Panc1 (cell line): Measurements from ENCODE around the gene IFTAP. TPM values are rescaled to one million over a fixed set of nuclear protein-coding genes. Genes with fewer than 3 reads are reported as not detected.

Experiments used
- ATAC-seq: fragments of 200-7000 bp; cut with Tn5 transposase; 2 replicates; pipeline ENCODE4 v1.9.1; 2020; ENCODE audit warnings: mild to moderate bottlenecking, moderate library complexity
- BruUV-seq: library from RNA; stranded (reverse); fragments of 400-500 nt; replicated peaks from 2 replicates; lab custom pipeline; 2021; lab: Mats Ljungman, UMichigan
- CTCF ChIA-PET: fragments of 300-600 bp; sonication (Branson Sonifier 250); formaldehyde crosslinking; loops from one replicate; lab custom pipeline; 2022; ENCODE audit warnings: antibody characterized with exemption; lab: Charles Lee
- POLR2A ChIA-PET: fragments of 300-600 bp; sonication (Branson Sonifier 250); formaldehyde crosslinking; loops from one replicate; lab custom pipeline; 2022; ENCODE audit warnings: antibody characterized with exemption; lab: Charles Lee
- DNase-seq: peaks from one replicate; pipeline ENCODE4 v3.0.0-alpha.2; 2010; ENCODE audit warnings: low read depth, low spot score
- H3K27ac ChIP-seq: 2 replicates; pipeline ENCODE4 v1.5.1; 2011; ENCODE audit warnings: mild to moderate bottlenecking, low read length, inconsistent platforms
- H3K27me3 ChIP-seq: fragments of 200-500 bp; sonication (Bioruptor generic); 2 replicates; pipeline ENCODE4 v1.6.0; 2014; ENCODE audit warnings: low read length, inconsistent platforms; ENCODE audit not compliant: control insufficient read depth, insufficient read depth
- H3K36me3 ChIP-seq: fragments of 200-500 bp; sonication (Bioruptor generic); 2 replicates; pipeline ENCODE4 v1.5.1; 2014; ENCODE audit warnings: inconsistent platforms, mild to moderate bottlenecking, low read length, moderate library complexity; ENCODE audit not compliant: control insufficient read depth, insufficient read depth
- H3K4me1 ChIP-seq: 2 replicates; pipeline ENCODE4 v1.5.1; 2011; ENCODE audit warnings: inconsistent platforms, mild to moderate bottlenecking, low read length, moderate library complexity; ENCODE audit not compliant: control insufficient read depth, insufficient read depth
- H3K4me3 ChIP-seq, 2 experiments: 2 replicates each; pipeline ENCODE4 v1.5.1; 2011 to 2012; ENCODE audit warnings: low read depth in 2 of 2, low read length in 2 of 2, mild to moderate bottlenecking in 2 of 2, inconsistent platforms in 1 of 2, moderate library complexity in 1 of 2
- H3K9me3 ChIP-seq: fragments of 200-500 bp; sonication (Bioruptor generic); 2 replicates; pipeline ENCODE4 v1.5.1; 2014; ENCODE audit warnings: low read depth, mild to moderate bottlenecking, inconsistent platforms, low read length, moderate library complexity; ENCODE audit not compliant: control insufficient read depth, insufficient read depth
- POLR2AphosphoS5 ChIP-seq: IDR thresholded peaks from 2 replicates; pipeline ENCODE4 v1.6.1; 2012; ENCODE audit warnings: mild to moderate bottlenecking, low read depth, low read length, moderate library complexity
- SIN3A ChIP-seq: IDR thresholded peaks from 2 replicates; pipeline ENCODE4 v1.6.1; 2012; ENCODE audit warnings: low read depth, mild to moderate bottlenecking, low read length, moderate library complexity, borderline replicate concordance; ENCODE audit not compliant: insufficient read depth
- TCF7L2 ChIP-seq: IDR thresholded peaks from 2 replicates; pipeline ENCODE4 v1.6.1; 2011; ENCODE audit warnings: mild to moderate bottlenecking, low read depth, low read length, inconsistent platforms
- in situ Hi-C: cut with HindIII; loops from 2 replicates; pipeline ENCODE4 v1.10.0; 2016; ENCODE audit warnings: low sequenced_read_pairs, low pct_unique_long_range_greater_than_20kb
- intact Hi-C: fragments of 100-400 bp; cut with micrococcal nuclease; formaldehyde crosslinking; loops from one replicate; pipeline ENCODE4 v1.10.0; 2022; ENCODE audit not compliant: unreplicated experiment
- total RNA-seq: library from RNA; stranded (reverse); gene quantifications from one replicate; pipeline ENCODE4 v1.2.1, GENCODE V29; 2021; ENCODE audit not compliant: unreplicated experiment
- TF ChIP-seq, protein P1 (sequence below), 2 experiments: IDR thresholded peaks; 2 replicates each; pipeline ENCODE4 v1.6.1; 2011 to 2012; ENCODE audit warnings: low read depth in 2 of 2, control low read depth in 1 of 2, low read length in 1 of 2, mild to moderate bottlenecking in 1 of 2, moderate library complexity in 1 of 2; ENCODE audit not compliant: insufficient read depth in 1 of 2
- TF ChIP-seq, protein P2 (sequence below): fragments of 450-650 bp; IDR thresholded peaks from 2 replicates; pipeline ENCODE4 v1.5.1; 2017; ENCODE audit warnings: mild to moderate bottlenecking

The IFTAP gene
- total RNA-seq, 1 experiment from 2014 or later = 18.2 TPM

DNA sequence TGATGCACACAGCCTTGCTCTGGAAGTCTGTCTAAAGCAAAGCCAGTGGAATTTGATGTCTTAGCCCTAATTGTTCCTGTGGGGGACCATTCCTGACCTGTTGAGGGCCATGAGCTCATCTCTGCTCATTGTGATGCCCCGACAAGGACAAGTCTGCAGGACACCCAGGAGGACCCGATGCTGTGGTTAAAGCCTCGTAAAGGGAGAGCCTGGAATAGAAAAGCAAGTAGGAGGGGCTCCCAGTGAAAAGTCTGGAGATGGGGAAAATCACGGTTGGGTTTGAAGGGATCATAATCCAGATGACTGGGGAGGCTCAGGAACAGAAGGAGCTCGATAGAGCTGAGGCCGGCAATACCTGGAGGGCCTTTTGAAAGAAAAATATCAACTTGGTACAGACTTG is 102.2 kb downstream of the IFTAP start:
- ChIA-PET POLR2A (no interaction called here), CTCF (interaction anchor here (0.7 kb wide), 1 partner anchor 333 kb away, joined by 3 read pairs; no protein-coding TSS in a partner anchor)
- intact Hi-C loops = no loop called here
- ATAC-seq (no peak), DNase-seq (no peak)
- TF ChIP-seq TCF7L2 = no peak
- 0 out of 2 replicates have a peak, but pooled peaks cover 2% of the 10 kb centered on the region for H3K27me3 ChIP-seq
- no TSS peak for BruUV-seq
- no peaks in the 10 kb centered on the region for H3K9me3 ChIP-seq
- no peaks in the 10 kb centered on the region for H3K36me3 ChIP-seq
- H3K4me3 ChIP-seq = no peak overlapping the region
- H3K27ac ChIP-seq = no peak overlapping the region
- in situ Hi-C loops = no loop called here
- H3K4me1 ChIP-seq = no peaks in the 10 kb centered on the region

DNA sequence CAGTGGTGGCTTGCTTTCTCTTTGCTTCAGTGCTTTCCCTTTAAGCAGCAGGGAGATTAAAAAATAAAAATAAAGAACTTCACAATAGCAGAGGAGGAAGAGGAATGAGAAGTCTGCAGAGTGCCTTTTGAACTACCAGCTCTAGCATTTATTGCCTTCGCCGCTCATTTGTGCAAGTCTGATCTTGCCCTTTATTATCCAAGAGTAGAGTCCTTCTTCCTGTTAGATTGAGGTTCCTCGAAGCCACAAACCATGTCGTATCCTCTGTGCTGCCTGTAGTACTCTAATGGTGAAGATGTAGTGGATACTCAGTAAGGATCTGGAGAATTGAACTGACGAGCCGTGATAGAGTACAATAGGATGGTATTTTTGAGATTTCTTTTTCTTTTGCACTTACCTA is 105.0 kb downstream of the IFTAP start:
- H3K4me1 ChIP-seq = peaks cover 4% of the 10 kb centered on the region; the same call in 1 of the 2 replicates
- peaks cover 6% of the 10 kb centered on the region; the same call in 1 of the 2 replicates for H3K27me3 ChIP-seq
- in situ Hi-C loops (no loop called here), intact Hi-C loops (no loop called here)
- TF ChIP-seq, protein P1, sequence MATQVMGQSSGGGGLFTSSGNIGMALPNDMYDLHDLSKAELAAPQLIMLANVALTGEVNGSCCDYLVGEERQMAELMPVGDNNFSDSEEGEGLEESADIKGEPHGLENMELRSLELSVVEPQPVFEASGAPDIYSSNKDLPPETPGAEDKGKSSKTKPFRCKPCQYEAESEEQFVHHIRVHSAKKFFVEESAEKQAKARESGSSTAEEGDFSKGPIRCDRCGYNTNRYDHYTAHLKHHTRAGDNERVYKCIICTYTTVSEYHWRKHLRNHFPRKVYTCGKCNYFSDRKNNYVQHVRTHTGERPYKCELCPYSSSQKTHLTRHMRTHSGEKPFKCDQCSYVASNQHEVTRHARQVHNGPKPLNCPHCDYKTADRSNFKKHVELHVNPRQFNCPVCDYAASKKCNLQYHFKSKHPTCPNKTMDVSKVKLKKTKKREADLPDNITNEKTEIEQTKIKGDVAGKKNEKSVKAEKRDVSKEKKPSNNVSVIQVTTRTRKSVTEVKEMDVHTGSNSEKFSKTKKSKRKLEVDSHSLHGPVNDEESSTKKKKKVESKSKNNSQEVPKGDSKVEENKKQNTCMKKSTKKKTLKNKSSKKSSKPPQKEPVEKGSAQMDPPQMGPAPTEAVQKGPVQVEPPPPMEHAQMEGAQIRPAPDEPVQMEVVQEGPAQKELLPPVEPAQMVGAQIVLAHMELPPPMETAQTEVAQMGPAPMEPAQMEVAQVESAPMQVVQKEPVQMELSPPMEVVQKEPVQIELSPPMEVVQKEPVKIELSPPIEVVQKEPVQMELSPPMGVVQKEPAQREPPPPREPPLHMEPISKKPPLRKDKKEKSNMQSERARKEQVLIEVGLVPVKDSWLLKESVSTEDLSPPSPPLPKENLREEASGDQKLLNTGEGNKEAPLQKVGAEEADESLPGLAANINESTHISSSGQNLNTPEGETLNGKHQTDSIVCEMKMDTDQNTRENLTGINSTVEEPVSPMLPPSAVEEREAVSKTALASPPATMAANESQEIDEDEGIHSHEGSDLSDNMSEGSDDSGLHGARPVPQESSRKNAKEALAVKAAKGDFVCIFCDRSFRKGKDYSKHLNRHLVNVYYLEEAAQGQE (IDR thresholded peaks at IDR 0.05; ENCODE audit: insufficient read depth in 1 of 2, low read depth in 2 of 2, low read length in 1 of 2) = no peak
- TF ChIP-seq SIN3A (no peak), TCF7L2 (no peak), POLR2AphosphoS5 (no peak)
- TF ChIP-seq, protein P2, sequence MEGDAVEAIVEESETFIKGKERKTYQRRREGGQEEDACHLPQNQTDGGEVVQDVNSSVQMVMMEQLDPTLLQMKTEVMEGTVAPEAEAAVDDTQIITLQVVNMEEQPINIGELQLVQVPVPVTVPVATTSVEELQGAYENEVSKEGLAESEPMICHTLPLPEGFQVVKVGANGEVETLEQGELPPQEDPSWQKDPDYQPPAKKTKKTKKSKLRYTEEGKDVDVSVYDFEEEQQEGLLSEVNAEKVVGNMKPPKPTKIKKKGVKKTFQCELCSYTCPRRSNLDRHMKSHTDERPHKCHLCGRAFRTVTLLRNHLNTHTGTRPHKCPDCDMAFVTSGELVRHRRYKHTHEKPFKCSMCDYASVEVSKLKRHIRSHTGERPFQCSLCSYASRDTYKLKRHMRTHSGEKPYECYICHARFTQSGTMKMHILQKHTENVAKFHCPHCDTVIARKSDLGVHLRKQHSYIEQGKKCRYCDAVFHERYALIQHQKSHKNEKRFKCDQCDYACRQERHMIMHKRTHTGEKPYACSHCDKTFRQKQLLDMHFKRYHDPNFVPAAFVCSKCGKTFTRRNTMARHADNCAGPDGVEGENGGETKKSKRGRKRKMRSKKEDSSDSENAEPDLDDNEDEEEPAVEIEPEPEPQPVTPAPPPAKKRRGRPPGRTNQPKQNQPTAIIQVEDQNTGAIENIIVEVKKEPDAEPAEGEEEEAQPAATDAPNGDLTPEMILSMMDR = no peak
- no peak for ATAC-seq
- DNase-seq = no peak
- no TSS peak for BruUV-seq
- CTCF ChIA-PET = no interaction called here
- POLR2A ChIA-PET = no interaction called here
- no peaks in the 10 kb centered on the region for H3K9me3 ChIP-seq
- no peak overlapping the region for H3K27ac ChIP-seq
- no peak overlapping the region for H3K4me3 ChIP-seq
- no peaks in the 10 kb centered on the region for H3K36me3 ChIP-seq

DNA sequence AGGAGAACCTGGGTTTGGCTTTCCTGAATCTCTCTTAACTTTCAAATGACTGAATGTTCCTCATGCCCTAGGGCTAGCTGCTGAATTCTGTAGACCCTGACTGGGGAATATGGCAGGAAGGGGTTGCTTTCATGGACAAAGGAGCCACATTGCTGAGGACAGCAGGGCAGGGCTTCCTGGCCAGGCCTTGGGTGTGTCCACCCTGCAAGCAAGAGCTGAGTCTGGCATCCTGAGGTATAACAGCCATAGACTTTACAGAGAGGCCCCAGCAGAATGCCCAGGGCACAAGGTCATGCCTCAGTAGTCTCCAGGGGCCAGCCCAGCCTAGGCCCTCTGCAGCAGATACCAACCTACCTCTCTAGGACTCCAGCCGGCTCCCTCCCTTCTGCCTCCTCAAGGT is 105.9 kb downstream of the IFTAP start:
- H3K27me3 ChIP-seq = peaks cover 7% of the 10 kb centered on the region; the same call in 1 of the 2 replicates
- CTCF ChIA-PET = interaction anchor here (0.6 kb wide), 1 partner anchor 14 kb away, joined by 3 read pairs; no protein-coding TSS in a partner anchor
- POLR2A ChIA-PET = no interaction called here
- peaks cover 4% of the 10 kb centered on the region; the same call in 1 of the 2 replicates for H3K4me1 ChIP-seq
- H3K36me3 ChIP-seq = no peaks in the 10 kb centered on the region
- H3K27ac ChIP-seq = no peak overlapping the region
- no peak for ATAC-seq
- BruUV-seq = no TSS peak
- DNase-seq = no peak
- H3K4me3 ChIP-seq = no peak overlapping the region
- intact Hi-C loops (no loop called here), in situ Hi-C loops (no loop called here)
- TF ChIP-seq POLR2AphosphoS5 = no peak
- no peak for TF ChIP-seq SIN3A
- TF ChIP-seq, protein P2 = no peak
- no peak for TF ChIP-seq TCF7L2
- TF ChIP-seq, protein P1 (IDR thresholded peaks at IDR 0.05; ENCODE audit: insufficient read depth in 1 of 2, low read depth in 2 of 2, low read length in 1 of 2) = no peak
- no peaks in the 10 kb centered on the region for H3K9me3 ChIP-seq
